Right hindlimb (tissue), 1 donor: Measurements from ENCODE around the gene SPATA31C1.
"Not testable (repeated sequence)": the region's sequence is repeated elsewhere in the genome, so short reads cannot be mapped to it uniquely, and the experiment has no call there.

ENCODE experiments used
- DNase-seq: peaks from one replicate; pipeline ENCODE4 v3.0.0-alpha.2; 2018

Gene SPATA31C1

DNA sequence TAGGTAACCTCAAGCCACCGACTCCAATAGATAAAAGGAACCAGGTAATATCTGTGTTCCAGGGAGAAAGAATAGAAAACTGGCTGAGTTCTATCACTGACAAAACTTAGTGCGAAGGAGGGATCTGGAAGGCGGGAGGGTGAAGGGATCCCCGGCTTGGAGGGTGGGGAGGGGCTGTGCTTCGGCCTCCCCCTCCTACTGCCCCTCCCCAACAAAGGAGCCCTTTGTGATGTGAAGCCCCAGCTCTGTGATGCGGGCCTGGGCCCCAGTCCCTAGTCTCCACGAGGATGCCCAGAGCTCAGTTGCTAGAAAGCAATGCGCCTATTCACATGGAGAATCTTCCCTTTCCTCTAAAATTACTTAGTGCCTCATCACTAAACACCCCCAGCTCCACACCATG, at the start of gene SPATA31C1:
TSS of gene SPATA31C1 (plus strand) at position 301 of the 400 bp plus-strand sequence.
- not testable (repeated sequence) for DNase-seq

DNA sequence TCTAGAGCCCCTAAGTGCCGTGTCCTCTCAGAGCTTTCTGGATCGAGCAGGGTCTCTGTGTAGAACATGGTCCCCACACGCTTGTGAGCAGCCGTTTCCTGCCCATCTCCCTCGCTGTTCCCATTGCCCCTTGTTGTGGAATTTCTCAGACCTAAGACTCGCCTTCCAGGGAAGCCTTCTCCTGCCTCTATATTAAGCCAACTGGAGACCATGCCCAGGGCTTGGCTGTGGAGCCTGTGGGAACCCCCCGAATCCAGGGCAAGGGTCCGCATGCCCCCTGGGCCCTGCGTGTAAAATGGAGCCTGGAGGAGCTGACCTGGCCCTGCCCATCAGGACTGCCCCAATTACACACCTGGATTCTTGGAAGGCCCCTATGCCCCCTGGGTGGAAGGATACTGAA, 49.6 kb upstream of the SPATA31C1 start:
- no peak for DNase-seq

- no peak for DNase-seq
Observed at GRCh38 chr9:87868635-87869034, 49.1 kb upstream of the SPATA31C1 start.

GRCh38 chr9:87869082-87869481, 48.7 kb upstream of the SPATA31C1 start:
- no peak for DNase-seq

DNA sequence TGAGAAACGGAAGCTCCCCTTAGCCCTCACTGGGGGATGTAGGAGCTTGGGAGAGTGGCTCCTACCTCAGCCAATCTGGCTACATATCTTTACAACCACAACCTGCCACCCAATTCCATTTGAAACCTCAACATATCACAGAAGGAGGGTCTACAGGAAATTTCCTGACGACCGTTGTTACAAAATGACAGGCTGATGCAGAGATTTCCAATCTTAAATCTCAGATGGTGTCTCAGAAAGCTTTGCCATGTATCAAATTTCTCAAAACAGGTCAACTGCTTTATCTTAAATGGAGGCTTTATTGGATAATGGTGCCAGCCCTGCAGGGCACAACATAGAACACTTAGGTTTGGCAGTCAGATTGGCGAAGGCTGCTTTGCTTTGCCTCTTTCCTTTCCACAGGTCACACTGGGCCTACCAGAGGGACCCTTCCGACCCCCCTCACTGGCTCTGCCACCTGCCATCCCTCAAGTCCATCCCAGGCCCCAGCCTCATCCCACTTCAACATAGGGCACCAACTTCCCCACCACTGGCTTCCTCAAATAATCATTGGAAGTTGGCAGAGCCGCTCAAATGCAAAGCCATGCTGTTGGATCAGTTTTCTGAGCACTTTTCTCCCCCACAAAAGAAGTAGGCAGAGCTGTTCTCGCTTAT, 46.2 kb upstream of the SPATA31C1 start:
- DNase-seq: no peak

DNA sequence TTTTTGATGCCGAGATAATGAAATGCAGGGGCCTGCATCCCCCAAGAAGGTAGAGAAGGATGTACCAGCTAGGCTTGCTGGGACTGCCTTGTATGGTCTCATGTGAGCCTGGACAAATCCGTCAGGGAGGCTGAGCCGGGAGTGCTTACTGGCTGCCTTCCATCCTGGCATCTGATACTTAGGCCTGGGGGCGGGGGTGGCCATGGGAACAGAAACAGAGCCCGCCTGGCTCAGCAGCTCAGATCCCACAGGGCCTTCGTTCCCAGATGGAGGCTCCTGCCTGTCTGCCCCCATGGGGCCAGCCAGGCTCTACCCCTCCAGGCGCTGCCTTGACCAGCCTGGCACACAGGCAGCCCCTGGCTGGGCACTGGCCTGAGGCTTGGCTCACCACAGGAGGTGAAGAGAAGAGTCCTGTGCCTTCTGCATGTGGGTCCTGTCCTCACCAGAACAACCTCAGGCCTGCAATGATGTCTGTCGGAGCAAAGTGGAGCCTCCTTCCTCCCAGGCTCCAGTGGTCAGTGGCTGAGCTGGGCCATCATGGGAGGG, 45.6 kb upstream of the SPATA31C1 start:
- DNase-seq: peak; percentile 52

- no peak for DNase-seq
Observed at GRCh38 chr9:87873607-87874303, 44.0 kb upstream of the SPATA31C1 start.

DNA sequence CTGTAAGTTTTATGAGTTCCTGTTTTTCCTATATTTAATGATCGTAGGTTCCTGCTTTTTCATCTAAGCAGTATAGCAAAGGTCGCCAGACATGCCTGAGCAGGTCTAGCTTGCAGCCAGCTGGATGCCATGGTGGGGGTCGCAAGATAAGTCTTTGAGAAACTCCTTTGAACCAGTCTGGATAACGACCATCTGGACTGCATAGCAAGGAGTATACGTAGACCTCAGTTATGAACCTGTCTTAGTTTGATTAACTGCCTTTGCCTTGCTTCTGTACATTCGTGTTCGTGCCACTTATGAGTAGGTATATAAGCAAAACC, 43.5 kb upstream of the SPATA31C1 start:
- no peak for DNase-seq

GRCh38 chr9:87875060-87875459, 42.7 kb upstream of the SPATA31C1 start:
- no peak for DNase-seq

DNA sequence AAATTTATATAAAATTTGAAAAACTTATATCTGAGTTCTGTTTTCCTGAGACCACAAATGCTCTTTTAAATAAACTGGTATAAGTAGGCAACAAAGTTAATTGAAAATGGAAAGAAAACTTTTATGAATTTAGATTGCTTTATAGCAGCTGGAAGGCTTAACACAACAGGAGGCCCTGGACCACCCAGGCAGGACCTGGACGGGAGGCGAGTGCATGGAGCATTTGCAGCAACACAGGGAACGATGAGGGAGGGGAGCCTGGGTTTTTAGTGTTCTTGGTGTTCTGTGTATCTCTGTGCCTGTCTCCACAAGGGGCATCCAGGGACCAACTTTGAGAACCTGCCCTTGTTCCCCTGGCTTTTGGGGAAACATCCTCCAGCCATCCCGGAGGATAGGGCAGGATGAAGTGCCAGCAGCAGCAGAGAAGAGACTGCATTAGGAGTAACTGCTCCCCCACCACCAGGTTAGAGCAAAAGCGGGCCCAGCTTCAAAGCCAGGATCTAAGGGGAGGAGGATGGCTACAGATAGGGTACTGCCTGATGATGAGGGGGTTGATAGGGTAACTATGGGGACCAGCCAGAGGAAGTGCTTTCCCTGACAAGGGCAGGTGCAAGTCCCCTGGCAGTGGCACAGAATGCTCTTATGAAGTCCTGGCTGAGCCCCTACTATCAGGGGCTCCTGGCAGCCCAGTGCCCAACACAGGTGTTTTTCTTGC, 41.8 kb upstream of the SPATA31C1 start:
- peak; percentile 51 for DNase-seq

GRCh38 chr9:87876708-87877107, 41.1 kb upstream of the SPATA31C1 start:
- no peak for DNase-seq

GRCh38 chr9:87878989-87879511, 38.7 kb upstream of the SPATA31C1 start:
- no peak for DNase-seq

- no peak for DNase-seq
Observed at GRCh38 chr9:87880116-87880515, 37.6 kb upstream of the SPATA31C1 start.

DNA sequence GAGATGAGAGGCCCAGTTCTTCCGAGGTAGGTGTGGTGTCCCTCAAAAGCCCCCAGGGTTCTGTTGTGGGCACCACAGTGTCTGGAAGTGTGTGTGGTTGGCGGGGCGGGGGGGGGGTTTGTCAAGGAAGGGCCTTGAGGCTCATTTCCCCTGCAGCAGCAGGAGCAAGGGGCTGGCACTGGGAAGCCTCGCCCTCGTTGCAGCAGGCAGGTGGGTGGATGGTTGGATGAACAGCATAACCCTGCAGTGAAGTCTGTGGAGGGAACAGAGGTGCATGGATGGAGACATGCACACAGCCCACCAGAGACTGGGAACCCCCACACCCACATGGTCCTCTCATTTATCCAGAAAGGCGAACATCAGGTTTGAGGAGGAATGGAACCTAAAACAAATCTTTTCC, 37.1 kb upstream of the SPATA31C1 start:
- no peak for DNase-seq

- no peak for DNase-seq
Observed at GRCh38 chr9:87882627-87883026, 35.1 kb upstream of the SPATA31C1 start, which contains the start of gene SPATA31E1. Gene SPATA31E1 (plus strand): TSS chr9:87882877. CDS start chr9:87882892, 15 bp downstream.

GRCh38 chr9:87883274-87883673, 34.5 kb upstream of the SPATA31C1 start:
- DNase-seq: no peak

GRCh38 chr9:87883990-87884389, 33.8 kb upstream of the SPATA31C1 start:
- DNase-seq: no peak

DNA sequence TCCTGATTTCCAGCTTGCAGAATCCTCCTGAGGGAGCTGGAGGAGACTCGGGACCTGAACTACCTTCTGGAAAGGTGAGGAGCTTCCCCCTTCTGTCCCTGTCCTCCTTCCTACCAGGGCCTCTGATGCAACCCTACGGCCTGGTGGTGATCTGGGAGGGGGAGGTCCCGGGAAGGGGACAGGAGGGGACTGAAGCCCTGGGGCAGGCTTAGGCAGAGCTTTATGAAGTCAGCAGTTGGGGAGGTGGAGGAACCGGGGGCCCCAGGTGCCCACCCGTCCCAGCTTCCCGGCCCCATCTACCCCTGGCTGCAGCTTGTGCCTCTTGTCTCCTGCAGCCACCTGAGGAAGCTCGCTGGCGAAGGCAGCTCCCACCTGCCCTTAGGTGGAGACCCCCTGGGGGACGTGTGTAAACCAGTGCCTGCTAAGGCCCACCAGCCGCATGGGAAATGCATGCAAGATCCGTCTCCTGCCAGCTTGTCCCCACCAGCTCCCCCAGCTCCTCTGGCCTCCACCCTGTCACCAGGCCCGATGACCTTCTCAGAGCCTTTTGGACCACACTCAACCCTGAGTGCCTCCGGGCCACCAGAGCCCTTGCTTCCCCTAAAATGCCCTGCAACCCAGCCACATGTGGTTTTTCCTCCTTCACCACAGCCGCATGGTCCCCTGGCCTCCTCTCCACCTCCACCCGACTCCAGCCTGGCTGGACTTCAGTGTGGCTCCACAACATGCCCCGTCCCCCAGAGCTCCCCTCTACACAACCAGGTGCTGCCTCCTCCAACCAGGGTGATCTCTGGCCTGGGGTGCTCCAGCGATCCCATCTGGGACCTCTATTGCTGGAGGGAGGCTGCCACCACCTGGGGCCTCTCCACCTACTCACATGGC, 32.9 kb upstream of the SPATA31C1 start:
- DNase-seq: no peak

- DNase-seq: no peak
Observed at GRCh38 chr9:87885484-87886189, 32.1 kb upstream of the SPATA31C1 start.

DNA sequence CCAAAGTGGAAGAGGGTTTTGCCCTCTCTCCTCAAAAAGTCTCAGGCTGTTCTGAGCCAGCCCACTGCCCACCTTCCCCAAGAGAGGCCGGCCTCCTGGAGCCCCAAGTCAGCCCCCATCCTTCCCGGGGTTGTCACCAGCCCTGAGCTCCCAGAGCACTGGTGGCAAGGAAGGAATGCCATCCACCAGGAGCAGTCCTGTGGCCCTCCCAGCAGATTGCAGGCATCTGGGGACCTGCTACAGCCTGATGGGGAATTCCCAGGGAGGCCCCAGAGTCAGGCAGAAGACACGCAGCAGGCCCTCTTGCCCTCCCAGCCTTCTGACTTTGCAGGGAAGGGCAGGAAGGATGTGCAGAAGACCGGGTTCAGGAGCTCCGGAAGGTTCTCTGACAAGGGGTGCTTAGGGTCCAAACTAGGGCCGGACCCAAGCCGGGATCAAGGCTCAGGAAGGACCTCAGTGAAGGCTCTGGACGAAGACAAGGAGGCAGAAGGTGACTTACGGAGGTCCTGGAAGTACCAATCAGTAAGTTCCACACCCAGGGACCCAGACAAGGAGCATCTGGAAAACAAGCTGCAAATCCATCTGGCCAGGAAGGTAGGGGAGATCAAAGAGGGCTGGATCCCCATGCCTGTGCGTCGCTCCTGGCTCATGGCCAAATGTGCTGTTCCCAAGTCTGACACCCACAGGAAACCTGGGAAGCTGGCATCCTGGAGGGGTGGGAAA, 31.4 kb upstream of the SPATA31C1 start:
- DNase-seq: no peak

DNA sequence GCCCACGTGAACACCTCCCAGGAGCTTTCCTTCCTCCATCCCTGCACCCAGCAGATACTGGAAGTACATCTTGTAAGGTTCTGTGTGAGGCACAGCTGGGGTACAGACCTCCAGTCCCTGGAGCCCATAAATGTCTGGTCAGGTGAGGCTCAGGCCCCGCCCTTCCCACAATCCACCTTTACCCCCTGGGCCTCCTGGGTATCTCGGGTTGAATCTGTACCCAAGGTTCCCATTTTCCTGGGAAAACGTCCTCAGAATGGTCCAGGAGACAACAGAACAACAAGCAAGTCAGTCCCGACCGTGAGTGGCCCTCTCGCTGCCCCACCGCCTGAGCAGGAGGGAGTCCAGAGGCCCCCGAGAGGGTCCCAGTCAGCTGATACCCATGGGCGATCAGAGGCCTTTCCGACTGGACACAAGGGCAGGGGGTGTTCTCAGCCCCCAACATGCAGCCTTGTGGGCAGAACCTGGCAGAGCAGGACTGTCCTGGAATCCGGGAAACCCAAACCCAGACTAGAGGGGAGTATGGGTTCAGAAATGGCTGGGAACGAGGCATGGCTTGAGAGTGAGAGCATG, 30.7 kb upstream of the SPATA31C1 start:
- no peak for DNase-seq
